Erythroblast (primary cell): Measurements from ENCODE around the gene DMRTB1.

ENCODE experiments used
- GATA1 ChIP-seq: IDR thresholded peaks from 2 replicates; pipeline ENCODE4 v1.6.1; 2011; ENCODE audit warnings: low read depth, mild to moderate bottlenecking, control low read depth, low read length, moderate library complexity
- POLR2A ChIP-seq: IDR thresholded peaks from 2 replicates; pipeline ENCODE4 v1.6.1; 2011; ENCODE audit warnings: mild to moderate bottlenecking, low read length

- TF ChIP-seq POLR2A (no peak), GATA1 (no peak)
Measured at GRCh38 chr1:53468374-53468773, 9.2 kb downstream of the DMRTB1 start.
